RWPE2 (cell line): Measurements from ENCODE around the gene FCHO1.

ENCODE experiments used
- ATAC-seq: fragments of 200-7000 bp; cut with Tn5 transposase; 3 replicates; pipeline ENCODE4 v1.9.1; 2021; ENCODE audit warnings: low read depth
- DNase-seq: peaks from one replicate; pipeline ENCODE4 v3.0.0-alpha.2; 2020; ENCODE audit warnings: low spot score
- H3K27ac ChIP-seq: fragments of 450-650 bp; 2 replicates; pipeline ENCODE4 v1.5.1; 2017; ENCODE audit warnings: mild to moderate bottlenecking; ENCODE audit not compliant: poor library complexity, severe bottlenecking
- H3K27me3 ChIP-seq: fragments of 250-450 bp; sonication (Bioruptor Pico); 2 replicates; pipeline ENCODE4 v1.5.1; 2021; ENCODE audit warnings: mild to moderate bottlenecking, moderate library complexity; ENCODE audit not compliant: insufficient read depth, poor library complexity, severe bottlenecking
- H3K36me3 ChIP-seq: fragments of 250-450 bp; sonication (Bioruptor Pico); 2 replicates; pipeline ENCODE4 v1.5.1; 2020; ENCODE audit warnings: low read depth, mild to moderate bottlenecking, moderate library complexity
- H3K4me1 ChIP-seq: fragments of 250-450 bp; sonication (Bioruptor Pico); 2 replicates; pipeline ENCODE4 v1.5.1; 2021; ENCODE audit warnings: mild to moderate bottlenecking, moderate library complexity; ENCODE audit not compliant: insufficient read depth, poor library complexity, severe bottlenecking
- H3K4me3 ChIP-seq: fragments of 250-450 bp; sonication (Bioruptor Pico); 2 replicates; pipeline ENCODE4 v1.5.1; 2021; ENCODE audit warnings: mild to moderate bottlenecking, moderate library complexity; ENCODE audit not compliant: severe bottlenecking
- H3K9me3 ChIP-seq: fragments of 250-450 bp; sonication (Bioruptor Pico); 2 replicates; pipeline ENCODE4 v1.5.1; 2021; ENCODE audit warnings: mild to moderate bottlenecking, moderate library complexity; ENCODE audit not compliant: severe bottlenecking
- CTCF ChIP-seq: fragments of 450-650 bp; IDR thresholded peaks from one replicate; pipeline ENCODE4 v1.5.1; 2017; ENCODE audit warnings: mild to moderate bottlenecking, moderate library complexity; ENCODE audit not compliant: poor library complexity, severe bottlenecking

Gene FCHO1

GRCh38 chr19:17720440-17720839, 30.8 kb upstream of the FCHO1 start:
- H3K27me3 ChIP-seq: no peaks in the 10 kb centered on the region
- peak overlapping the region; percentile 74 for H3K4me3 ChIP-seq
- no peak for DNase-seq
- H3K4me1 ChIP-seq: peaks cover 5% of the 10 kb centered on the region
- no peak overlapping the region for H3K27ac ChIP-seq
- no peaks in the 10 kb centered on the region for H3K9me3 ChIP-seq
- ATAC-seq: no peak
- H3K36me3 ChIP-seq: peaks cover 22% of the 10 kb centered on the region
- no peak for TF ChIP-seq CTCF

- Histone ChIP-seq H3K4me1 (peaks cover 5% of the 10 kb centered on the region), H3K4me3 (no peak overlapping the region), H3K27ac (no peak overlapping the region), H3K36me3 (peaks cover 28% of the 10 kb centered on the region), H3K9me3 (no peaks in the 10 kb centered on the region), H3K27me3 (no peaks in the 10 kb centered on the region)
- TF ChIP-seq CTCF: no peak
- DNase-seq (no peak), ATAC-seq (no peak)
Measured at GRCh38 chr19:17721111-17721628, 30.1 kb upstream of the FCHO1 start.

- Histone ChIP-seq H3K27ac (no peak overlapping the region), H3K9me3 (no peaks in the 10 kb centered on the region), H3K27me3 (no peaks in the 10 kb centered on the region), H3K36me3 (peaks cover 30% of the 10 kb centered on the region), H3K4me1 (peaks cover 5% of the 10 kb centered on the region), H3K4me3 (no peak overlapping the region)
- no peak for DNase-seq
- ATAC-seq: no peak
- TF ChIP-seq CTCF: no peak
Measured at GRCh38 chr19:17721821-17722220, 29.5 kb upstream of the FCHO1 start.

- H3K4me3 ChIP-seq: no peak overlapping the region
- no peak for TF ChIP-seq CTCF
- H3K27me3 ChIP-seq: no peaks in the 10 kb centered on the region
- H3K36me3 ChIP-seq: peaks cover 30% of the 10 kb centered on the region
- ATAC-seq: no peak
- no peak for DNase-seq
- no peaks in the 10 kb centered on the region for H3K9me3 ChIP-seq
- no peaks in the 10 kb centered on the region for H3K4me1 ChIP-seq
- no peak overlapping the region for H3K27ac ChIP-seq
Measured at GRCh38 chr19:17722655-17723240, 28.5 kb upstream of the FCHO1 start.

- TF ChIP-seq CTCF: no peak
- Histone ChIP-seq H3K9me3 (no peaks in the 10 kb centered on the region), H3K4me3 (no peak overlapping the region), H3K27ac (no peak overlapping the region), H3K36me3 (peaks cover 38% of the 10 kb centered on the region), H3K4me1 (no peaks in the 10 kb centered on the region), H3K27me3 (no peaks in the 10 kb centered on the region)
- no peak for ATAC-seq
- DNase-seq: no peak
Measured at GRCh38 chr19:17724655-17725054, 26.6 kb upstream of the FCHO1 start.
